K562 (cell line): ENCODE data around the gene DPH7. TPM values are rescaled to one million over a fixed set of nuclear protein-coding genes. Genes with fewer than 3 reads are reported as not detected.

ENCODE experiments used
- CBFB ChIP-seq: sonication (generic); formaldehyde crosslinking; IDR thresholded peaks from 2 replicates; pipeline ENCODE4 v1.4.0; 2020; ENCODE audit warnings: mild to moderate bottlenecking, missing genetic modification reagents
- CBX3 ChIP-seq, 2 experiments: IDR thresholded peaks; 1 replicate in 1 of 2; 2 replicates in 1 of 2; pipeline ENCODE4 v1.6.1; 2012; ENCODE audit warnings: inconsistent platforms in 2 of 2, low read length in 2 of 2, borderline replicate concordance in 1 of 2, control low read depth in 1 of 2
- CHD2 ChIP-seq: IDR thresholded peaks from 2 replicates; pipeline ENCODE4 v1.6.1; 2011; ENCODE audit warnings: low read depth, low read length
- CLOCK ChIP-seq: fragments of 250-450 bp; sonication (Bioruptor Pico); IDR thresholded peaks from 2 replicates; pipeline ENCODE4 v1.4.0; 2020; ENCODE audit warnings: mild to moderate bottlenecking, moderate library complexity, borderline replicate concordance
- EP300 ChIP-seq: IDR thresholded peaks from 2 replicates; pipeline ENCODE4 v1.6.1; 2012; ENCODE audit warnings: low read length, improper control_type of control experiment
- FOXA3 ChIP-seq, 2 experiments: fragments of 450-650 bp in 1 of 2; sonication (generic) in 1 of 2; formaldehyde crosslinking; IDR thresholded peaks in 1 of 2; conservative IDR thresholded peaks in 1 of 2; 2 replicates each; pipeline versions ENCODE4 v1.4.0 to v1.8.0; 2020 to 2022; ENCODE audit warnings: mild to moderate bottlenecking in 2 of 2, missing genetic modification reagents in 1 of 2
- FOXK2 ChIP-seq, 2 experiments: fragments of 450-650 bp; IDR thresholded peaks in 1 of 2; conservative IDR thresholded peaks in 1 of 2; 2 replicates each; pipeline ENCODE4 v1.6.1; 2016; ENCODE audit warnings: low read depth in 2 of 2, mild to moderate bottlenecking in 1 of 2
- HMGN3 ChIP-seq: IDR thresholded peaks from 2 replicates; pipeline ENCODE4 v1.6.1; 2011; ENCODE audit warnings: borderline replicate concordance, low read depth, mild to moderate bottlenecking, mixed read lengths, low read length; ENCODE audit not compliant: insufficient read length; ENCODE audit errors: extremely low read depth
- NCOA6 ChIP-seq: fragments of 450-650 bp; IDR thresholded peaks from 2 replicates; pipeline ENCODE4 v1.6.1; 2017; ENCODE audit warnings: mild to moderate bottlenecking
- NRF1 ChIP-seq, 2 experiments: fragments of 450-650 bp; IDR thresholded peaks in 1 of 2; conservative IDR thresholded peaks in 1 of 2; 2 replicates each; pipeline ENCODE4 v1.6.1; 2014; ENCODE audit warnings: mild to moderate bottlenecking in 2 of 2
- POLR2G ChIP-seq: fragments of 200-400 bp; formaldehyde crosslinking; IDR thresholded peaks from 2 replicates; pipeline ENCODE4 v1.6.1; 2017; ENCODE audit warnings: low read depth, mild to moderate bottlenecking, antibody characterized with exemption, low read length, moderate library complexity
- RREB1 ChIP-seq: fragments of 250-450 bp; sonication (Bioruptor Pico); IDR thresholded peaks from 2 replicates; pipeline ENCODE4 v1.4.0; 2020
- SUPT5H ChIP-seq: fragments of 450-650 bp; IDR thresholded peaks from 2 replicates; pipeline ENCODE4 v1.6.1; 2016
- ZNF518B ChIP-seq: fragments of 250-450 bp; sonication (Bioruptor Pico); IDR thresholded peaks from 2 replicates; pipeline ENCODE4 v1.5.0; 2021; ENCODE audit warnings: mild to moderate bottlenecking, moderate library complexity
- ZNF764 ChIP-seq: fragments of 250-450 bp; sonication (Bioruptor Pico); IDR thresholded peaks from 2 replicates; pipeline ENCODE4 v1.4.0; 2020; ENCODE audit warnings: low read depth, mild to moderate bottlenecking, moderate library complexity
- polyA plus RNA-seq, 8 experiments: library from polyadenylated mRNA; depleted of rRNA in 4 of 8; stranded (reverse) in 5 of 8; unstranded in 3 of 8; fragments of >200 nt; fragmentation: Nextera tagmentation in 2 of 8; fragmentation: Illumina TruSeq in 1 of 8; extraction: Ambion mirVana in 2 of 8; extraction: Trizol in 1 of 8; gene quantifications; 2 replicates each; pipeline versions ENCODE4 v1.2.1 to v1.2.3, GENCODE V29; 2011 to 2014; ENCODE audit warnings: inconsistent platforms in 1 of 8, missing spikeins in 1 of 8
- total RNA-seq, 7 experiments: library from RNA; depleted of rRNA in 6 of 7; stranded (reverse); fragments of >200 nt in 6 of 7; fragmentation: Illumina TruSeq in 2 of 7; extraction: Trizol in 2 of 7; gene quantifications; 2 replicates each; pipeline versions ENCODE4 v1.2.1 to v1.2.3, GENCODE V29; 2011 to 2021; ENCODE audit warnings: low replicate concordance in 1 of 7

Gene DPH7
- total and polyA plus RNA-seq, 9 of the 15 experiments (the other 6 are each of a cell fraction or from before 2014, with no cell fraction given) = 13.9 to 68.6 (median 41.3) TPM

GRCh38 chr9:137511758-137512463, 66.8 kb downstream of the DPH7 start (continued):
- TF ChIP-seq FOXA3 (CRISPR knock-in tag; conservative IDR thresholded peaks at IDR 0.05 in 1 of 2, IDR thresholded peaks at IDR 0.05 in 1 of 2) (peak in 1 of 2 experiments; percentile 81; a peak in 1 of 4 replicates), CBX3 (IDR thresholded peaks at IDR 0.05; ENCODE audit: borderline replicate concordance in 1 of 2, low read length in 2 of 2) (no peak), CBFB (CRISPR knock-in tag) (no peak), RREB1 (CRISPR knock-in tag) (no peak), HMGN3 (no peak), ZNF518B (no peak), NCOA6 (no peak), CLOCK (no peak), SUPT5H (peak; percentile 59; the same call in 1 of the 2 replicates), EP300 (peak; percentile 57), ZNF764 (CRISPR knock-in tag) (no peak), NRF1 (conservative IDR thresholded peaks at IDR 0.05 in 1 of 2, IDR thresholded peaks at IDR 0.05 in 1 of 2) (peak; percentile 56 to 67), FOXK2 (conservative IDR thresholded peaks at IDR 0.05 in 1 of 2, IDR thresholded peaks at IDR 0.05 in 1 of 2; ENCODE audit: low read depth in 2 of 2) (peak; percentile 93 to 94), POLR2G (peak; percentile 64), CHD2 (no peak; the same call in 1 of the 2 replicates)
